HepG2 (cell line): Measurements from ENCODE around the gene CPO. TPM values are rescaled to one million over a fixed set of nuclear protein-coding genes. Genes with fewer than 3 reads are reported as not detected.

Experiments used
- ATAC-seq: fragments of 200-7000 bp; cut with Tn5 transposase; 3 replicates; pipeline ENCODE4 v1.9.1; 2020; ENCODE audit warnings: mild to moderate bottlenecking, moderate library complexity
- BruUV-seq: library from RNA; stranded (reverse); fragments of 400-500 nt; replicated peaks from 2 replicates; lab custom pipeline; 2021; lab: Mats Ljungman, UMichigan
- CTCF ChIA-PET: fragments of 300-600 bp; formaldehyde crosslinking; extraction: SDS; loops from one replicate; lab custom pipeline; 2021; ENCODE audit warnings: low total read pairs, inconsistent platforms, low intra/inter-chr PET ratio; lab: Yijun Ruan, JAX
- POLR2A ChIA-PET: fragments of 350-600 bp; sonication (Branson Sonifier 250); formaldehyde crosslinking; loops from one replicate; lab custom pipeline; 2020; ENCODE audit warnings: antibody characterized with exemption, inconsistent platforms; lab: Yijun Ruan, JAX
- DNase-seq: peaks from one replicate; pipeline ENCODE4 v3.0.0-alpha.2; 2015; ENCODE audit warnings: low spot score
- FAIRE-seq: peaks from 3 replicates; lab custom pipeline; 2011; peaks lifted over from hg19 to GRCh38; lab: Jason Lieb, UNC
- H2AFZ ChIP-seq: one replicate; pipeline ENCODE4 v1.6.1; 2011; ENCODE audit warnings: low read length, inconsistent platforms
- H3K27ac ChIP-seq: fragments of 300-600 bp; 3 replicates; pipeline ENCODE4 v1.8.0; 2011; ENCODE audit warnings: mixed run types, mild to moderate bottlenecking, mixed read lengths, low read length, inconsistent platforms; ENCODE audit not compliant: insufficient read depth; ENCODE audit errors: extremely low read length
- H3K27me3 ChIP-seq, 2 experiments: fragments of 200-600 bp in 1 of 2; 2 replicates in 1 of 2; 3 replicates in 1 of 2; pipeline versions ENCODE4 v1.6.0 to v1.8.0; 2011; ENCODE audit warnings: low read length in 2 of 2, mild to moderate bottlenecking in 2 of 2, moderate library complexity in 2 of 2, inconsistent platforms in 1 of 2; ENCODE audit not compliant: insufficient read depth in 2 of 2, control insufficient read depth in 1 of 2
- H3K36me3 ChIP-seq, 2 experiments: fragments of 200-600 bp in 1 of 2; replicated peaks in 1 of 2; 2 replicates in 1 of 2; 3 replicates in 1 of 2; pipeline versions ENCODE4 v1.5.1 to v1.8.0; 2011; ENCODE audit warnings: low read length in 2 of 2, inconsistent platforms in 1 of 2; ENCODE audit not compliant: insufficient read depth in 2 of 2, control insufficient read depth in 1 of 2
- H3K4me1 ChIP-seq: 2 replicates; pipeline ENCODE4 v1.5.1; 2012; ENCODE audit warnings: low read length, inconsistent platforms; ENCODE audit not compliant: insufficient read depth
- H3K4me2 ChIP-seq: 2 replicates; pipeline ENCODE4 v1.6.0; 2011; ENCODE audit warnings: low read depth, low read length, inconsistent platforms
- H3K4me3 ChIP-seq, 3 experiments: fragments of 200-600 bp in 1 of 3; sonication (generic), shearing (Covaris generic) in 1 of 3; replicated peaks in 1 of 3; 2 replicates each; pipeline ENCODE4 v1.5.1; 2011 to 2016; ENCODE audit warnings: low read length in 3 of 3, inconsistent platforms in 2 of 3, low read depth in 2 of 3, mild to moderate bottlenecking in 2 of 3, control low read depth in 1 of 3, mixed read lengths in 1 of 3; ENCODE audit not compliant: insufficient read depth in 1 of 3
- H3K79me2 ChIP-seq: one replicate; pipeline ENCODE4 v1.6.1; 2011; ENCODE audit warnings: low read length, inconsistent platforms; ENCODE audit not compliant: insufficient read depth
- H3K9ac ChIP-seq: 2 replicates; pipeline ENCODE4 v1.6.0; 2011; ENCODE audit warnings: mild to moderate bottlenecking, low read depth, low read length, inconsistent platforms; ENCODE audit not compliant: insufficient read depth
- H3K9me3 ChIP-seq: 2 replicates; pipeline ENCODE4 v1.5.1; 2012; ENCODE audit warnings: mild to moderate bottlenecking, low read length
- H4K20me1 ChIP-seq: 2 replicates; pipeline ENCODE4 v1.6.0; 2011; ENCODE audit warnings: inconsistent platforms, mild to moderate bottlenecking, low read length, moderate library complexity; ENCODE audit not compliant: insufficient read depth
- KLF9 ChIP-seq: IDR thresholded peaks from 2 replicates; pipeline ENCODE4 v1.6.1; 2016; ENCODE audit warnings: low read depth
- RCOR2 ChIP-seq: IDR thresholded peaks from 2 replicates; pipeline ENCODE4 v1.6.1; 2016; ENCODE audit warnings: missing biosample characterization, missing genetic modification reagents
- ZNF234 ChIP-seq: sonication (generic); formaldehyde crosslinking; conservative IDR thresholded peaks from 2 replicates; pipeline ENCODE4 v1.5.1; 2020; ENCODE audit warnings: mild to moderate bottlenecking, missing genetic modification reagents
- ZNF251 ChIP-seq: sonication (generic); formaldehyde crosslinking; IDR thresholded peaks from 2 replicates; pipeline ENCODE4 v1.9.0; 2021; ENCODE audit warnings: mild to moderate bottlenecking, missing genetic modification reagents
- ZNF44 ChIP-seq: sonication (generic); formaldehyde crosslinking; IDR thresholded peaks from 2 replicates; pipeline ENCODE4 v1.5.1; 2020; ENCODE audit warnings: mild to moderate bottlenecking, missing genetic modification reagents
- ZNF562 ChIP-seq: sonication (generic); formaldehyde crosslinking; IDR thresholded peaks from 2 replicates; pipeline ENCODE4 v1.8.0; 2022; ENCODE audit warnings: missing genetic modification reagents, borderline replicate concordance
- WGBS: methylation state at CpG from one replicate; pipeline ENCODE4 v1.1.6; 2017; ENCODE audit warnings: low lambda C conversion rate; 5-methylcytosine and 5-hydroxymethylcytosine counted together
- in situ Hi-C: cut with HindIII; loops from 2 replicates; pipeline ENCODE4 v1.10.0; 2017; ENCODE audit warnings: low pct_unique_long_range_greater_than_20kb; ENCODE audit not compliant: extremely low pct_ligation_motif_present
- intact Hi-C: fragments of 100-400 bp; cut with micrococcal nuclease; formaldehyde crosslinking; loops from one replicate; pipeline ENCODE4 v1.10.0; 2022; ENCODE audit not compliant: unreplicated experiment
- polyA plus RNA-seq, 8 experiments: library from polyadenylated mRNA; depleted of rRNA in 3 of 8; stranded (reverse) in 7 of 8; unstranded in 1 of 8; fragments of >200 nt; fragmentation: Illumina TruSeq in 4 of 8; extraction: Trizol in 4 of 8; gene quantifications; 2 replicates each; pipeline versions ENCODE4 v1.2.1 to v1.2.3, GENCODE V29; 2011 to 2016; ENCODE audit warnings: low read depth in 4 of 8, missing spikeins in 1 of 8, mixed read lengths in 1 of 8; ENCODE audit not compliant: insufficient read depth in 1 of 8
- total RNA-seq, 5 experiments: library from RNA; depleted of rRNA; stranded (reverse); fragments of >200 nt; fragmentation: Illumina TruSeq; extraction: Trizol; gene quantifications; 2 replicates each; pipeline ENCODE4 v1.2.3, GENCODE V29; 2016; ENCODE audit warnings: low read depth in 1 of 5
- TF ChIP-seq, protein P1 (sequence below): sonication (generic); formaldehyde crosslinking; conservative IDR thresholded peaks from 2 replicates; pipeline ENCODE4 v1.4.0; 2020; ENCODE audit warnings: mild to moderate bottlenecking, missing genetic modification reagents, moderate library complexity

CPO gene
- total and polyA plus RNA-seq, 2 of the 13 experiments (the other 11 are each of a cell fraction or from before 2014, with no cell fraction given): 0.07 TPM; not detected in 1

- no peak overlapping the region for H3K4me2 ChIP-seq
- 12% methylated on average over 2 of the region's 2 CpGs for whole genome bisulfite sequencing
- intact Hi-C loops (no loop called here), in situ Hi-C loops (no loop called here)
- no peaks in the 10 kb centered on the region for H3K79me2 ChIP-seq
- ATAC-seq (no peak), FAIRE-seq (no peak), DNase-seq (no peak)
- no TSS peak for BruUV-seq
- H4K20me1 ChIP-seq: no peaks in the 10 kb centered on the region
- CTCF ChIA-PET: no interaction called here
- no peak overlapping the region for H3K4me3 ChIP-seq
- H3K4me1 ChIP-seq: no peaks in the 10 kb centered on the region
- H3K27me3 ChIP-seq: no peaks in the 10 kb centered on the region
- H3K36me3 ChIP-seq: no peaks in the 10 kb centered on the region
- no peak for TF ChIP-seq ZNF251
- TF ChIP-seq ZNF234 (CRISPR knock-in tag): no peak
- TF ChIP-seq, protein P1, sequence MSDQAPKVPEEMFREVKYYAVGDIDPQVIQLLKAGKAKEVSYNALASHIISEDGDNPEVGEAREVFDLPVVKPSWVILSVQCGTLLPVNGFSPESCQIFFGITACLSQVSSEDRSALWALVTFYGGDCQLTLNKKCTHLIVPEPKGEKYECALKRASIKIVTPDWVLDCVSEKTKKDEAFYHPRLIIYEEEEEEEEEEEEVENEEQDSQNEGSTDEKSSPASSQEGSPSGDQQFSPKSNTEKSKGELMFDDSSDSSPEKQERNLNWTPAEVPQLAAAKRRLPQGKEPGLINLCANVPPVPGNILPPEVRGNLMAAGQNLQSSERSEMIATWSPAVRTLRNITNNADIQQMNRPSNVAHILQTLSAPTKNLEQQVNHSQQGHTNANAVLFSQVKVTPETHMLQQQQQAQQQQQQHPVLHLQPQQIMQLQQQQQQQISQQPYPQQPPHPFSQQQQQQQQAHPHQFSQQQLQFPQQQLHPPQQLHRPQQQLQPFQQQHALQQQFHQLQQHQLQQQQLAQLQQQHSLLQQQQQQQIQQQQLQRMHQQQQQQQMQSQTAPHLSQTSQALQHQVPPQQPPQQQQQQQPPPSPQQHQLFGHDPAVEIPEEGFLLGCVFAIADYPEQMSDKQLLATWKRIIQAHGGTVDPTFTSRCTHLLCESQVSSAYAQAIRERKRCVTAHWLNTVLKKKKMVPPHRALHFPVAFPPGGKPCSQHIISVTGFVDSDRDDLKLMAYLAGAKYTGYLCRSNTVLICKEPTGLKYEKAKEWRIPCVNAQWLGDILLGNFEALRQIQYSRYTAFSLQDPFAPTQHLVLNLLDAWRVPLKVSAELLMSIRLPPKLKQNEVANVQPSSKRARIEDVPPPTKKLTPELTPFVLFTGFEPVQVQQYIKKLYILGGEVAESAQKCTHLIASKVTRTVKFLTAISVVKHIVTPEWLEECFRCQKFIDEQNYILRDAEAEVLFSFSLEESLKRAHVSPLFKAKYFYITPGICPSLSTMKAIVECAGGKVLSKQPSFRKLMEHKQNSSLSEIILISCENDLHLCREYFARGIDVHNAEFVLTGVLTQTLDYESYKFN (CRISPR knock-in tag): no peak
- TF ChIP-seq ZNF562 (CRISPR knock-in tag): no peak
- TF ChIP-seq RCOR2 (CRISPR knock-in tag): no peak
- no peak for TF ChIP-seq KLF9 (CRISPR knock-in tag)
- TF ChIP-seq ZNF44: no peak
- no peak overlapping the region for H3K27ac ChIP-seq
- no peak overlapping the region for H2AFZ ChIP-seq
- POLR2A ChIA-PET: no interaction called here
- H3K9ac ChIP-seq: no peak overlapping the region
- no peaks in the 10 kb centered on the region for H3K9me3 ChIP-seq
Observed at GRCh38 chr2:206936843-206937230, 2.5 kb upstream of the CPO start.
